Measurements from ENCODE around the gene FHOD3. TPM values are rescaled to one million over a fixed set of nuclear protein-coding genes. Genes with fewer than 3 reads are reported as not detected.

The FHOD3 gene
- total RNA-seq, 1 experiment from 2014 or later, result 2.9 TPM

GRCh38 chr18:36629138-36629530 is 331.6 kb downstream of the FHOD3 start:
- no TSS peak for BruUV-seq (replicated peaks)
- H3K27ac Mint-ChIP-seq (ENCODE audit: unreplicated experiment), result no peak overlapping the region
- H3K36me3 Mint-ChIP-seq (ENCODE audit: insufficient read depth, unreplicated experiment), result no peaks in the 10 kb centered on the region
- H3K4me3 Mint-ChIP-seq (ENCODE audit: low read depth, unreplicated experiment), result no peak overlapping the region
- no peaks in the 10 kb centered on the region for H3K9me3 Mint-ChIP-seq (ENCODE audit: low read depth, unreplicated experiment)
- no peak for DNase-seq
- TF ChIP-seq, protein P1, sequence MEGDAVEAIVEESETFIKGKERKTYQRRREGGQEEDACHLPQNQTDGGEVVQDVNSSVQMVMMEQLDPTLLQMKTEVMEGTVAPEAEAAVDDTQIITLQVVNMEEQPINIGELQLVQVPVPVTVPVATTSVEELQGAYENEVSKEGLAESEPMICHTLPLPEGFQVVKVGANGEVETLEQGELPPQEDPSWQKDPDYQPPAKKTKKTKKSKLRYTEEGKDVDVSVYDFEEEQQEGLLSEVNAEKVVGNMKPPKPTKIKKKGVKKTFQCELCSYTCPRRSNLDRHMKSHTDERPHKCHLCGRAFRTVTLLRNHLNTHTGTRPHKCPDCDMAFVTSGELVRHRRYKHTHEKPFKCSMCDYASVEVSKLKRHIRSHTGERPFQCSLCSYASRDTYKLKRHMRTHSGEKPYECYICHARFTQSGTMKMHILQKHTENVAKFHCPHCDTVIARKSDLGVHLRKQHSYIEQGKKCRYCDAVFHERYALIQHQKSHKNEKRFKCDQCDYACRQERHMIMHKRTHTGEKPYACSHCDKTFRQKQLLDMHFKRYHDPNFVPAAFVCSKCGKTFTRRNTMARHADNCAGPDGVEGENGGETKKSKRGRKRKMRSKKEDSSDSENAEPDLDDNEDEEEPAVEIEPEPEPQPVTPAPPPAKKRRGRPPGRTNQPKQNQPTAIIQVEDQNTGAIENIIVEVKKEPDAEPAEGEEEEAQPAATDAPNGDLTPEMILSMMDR (IDR thresholded peaks at IDR 0.05; ENCODE audit: unreplicated experiment), result no peak
- H3K4me1 Mint-ChIP-seq (ENCODE audit: low read depth, unreplicated experiment), result no peaks in the 10 kb centered on the region
- peaks cover 3% of the 10 kb centered on the region for H3K27me3 Mint-ChIP-seq (ENCODE audit: unreplicated experiment)
- CTCF ChIA-PET, result no interaction called here
- intact Hi-C loops (cut with micrococcal nuclease; ENCODE audit: unreplicated experiment), result no loop called here

DNA sequence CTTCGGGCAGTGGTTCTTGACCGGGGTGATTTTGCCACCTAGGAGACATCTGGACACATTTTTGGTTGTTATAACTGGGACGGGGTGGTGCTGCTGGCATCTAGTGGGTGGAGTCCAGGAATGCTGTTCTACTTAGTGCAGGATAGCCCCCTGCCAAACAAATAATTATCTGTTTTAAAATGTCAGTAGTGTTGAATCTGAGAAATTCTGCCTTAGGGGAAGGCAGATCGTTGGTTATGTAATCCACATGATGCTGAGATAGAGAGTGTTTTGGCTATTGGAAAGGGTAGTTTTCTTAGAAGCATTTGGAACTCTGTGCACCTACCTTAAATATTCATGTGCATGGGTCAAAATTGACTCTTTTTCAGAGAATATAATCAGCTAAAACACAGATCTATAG is 332.3 kb downstream of the FHOD3 start:
- no TSS peak for BruUV-seq (replicated peaks)
- Mint-ChIP-seq H3K36me3 (ENCODE audit: insufficient read depth, unreplicated experiment) (no peaks in the 10 kb centered on the region), H3K27ac (ENCODE audit: unreplicated experiment) (no peak overlapping the region), H3K9me3 (ENCODE audit: low read depth, unreplicated experiment) (no peaks in the 10 kb centered on the region), H3K4me3 (ENCODE audit: low read depth, unreplicated experiment) (no peak overlapping the region), H3K4me1 (ENCODE audit: low read depth, unreplicated experiment) (peaks cover 4% of the 10 kb centered on the region), H3K27me3 (ENCODE audit: unreplicated experiment) (peaks cover 7% of the 10 kb centered on the region)
- intact Hi-C loops (cut with micrococcal nuclease; ENCODE audit: unreplicated experiment), result no loop called here
- no peak for DNase-seq
- TF ChIP-seq, protein P1 (IDR thresholded peaks at IDR 0.05; ENCODE audit: unreplicated experiment), result no peak
- CTCF ChIA-PET, result no interaction called here

DNA sequence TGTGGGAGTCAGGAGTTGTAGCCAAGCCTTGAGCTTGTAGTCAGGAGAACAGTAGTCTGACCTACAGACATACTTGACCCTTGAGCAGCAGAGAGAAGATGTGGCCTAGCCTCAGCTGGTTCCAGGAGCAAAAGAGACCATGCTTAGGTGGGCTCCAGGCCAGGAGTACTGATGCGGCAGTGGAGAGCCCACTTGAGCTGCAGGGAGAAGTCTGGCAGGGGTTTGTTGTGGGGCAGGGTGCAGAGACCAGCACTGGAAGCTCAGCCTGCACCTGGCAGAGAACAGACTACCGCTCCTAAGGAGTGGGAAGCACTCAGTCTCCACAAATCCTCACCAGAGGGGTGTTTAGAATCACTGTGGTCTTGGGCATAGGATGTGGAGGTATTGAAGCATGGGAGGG is 333.4 kb downstream of the FHOD3 start:
- no peaks in the 10 kb centered on the region for H3K36me3 Mint-ChIP-seq (ENCODE audit: insufficient read depth, unreplicated experiment)
- H3K4me1 Mint-ChIP-seq (ENCODE audit: low read depth, unreplicated experiment), result peaks cover 9% of the 10 kb centered on the region
- CTCF ChIA-PET, result no interaction called here
- no peak for DNase-seq
- TF ChIP-seq, protein P1 (IDR thresholded peaks at IDR 0.05; ENCODE audit: unreplicated experiment), result no peak
- no peaks in the 10 kb centered on the region for H3K9me3 Mint-ChIP-seq (ENCODE audit: low read depth, unreplicated experiment)
- intact Hi-C loops (cut with micrococcal nuclease; ENCODE audit: unreplicated experiment), result no loop called here
- H3K27me3 Mint-ChIP-seq (ENCODE audit: unreplicated experiment), result peaks cover 8% of the 10 kb centered on the region
- no peak overlapping the region for H3K4me3 Mint-ChIP-seq (ENCODE audit: low read depth, unreplicated experiment)
- no peak overlapping the region for H3K27ac Mint-ChIP-seq (ENCODE audit: unreplicated experiment)
- BruUV-seq (replicated peaks), result no TSS peak

DNA sequence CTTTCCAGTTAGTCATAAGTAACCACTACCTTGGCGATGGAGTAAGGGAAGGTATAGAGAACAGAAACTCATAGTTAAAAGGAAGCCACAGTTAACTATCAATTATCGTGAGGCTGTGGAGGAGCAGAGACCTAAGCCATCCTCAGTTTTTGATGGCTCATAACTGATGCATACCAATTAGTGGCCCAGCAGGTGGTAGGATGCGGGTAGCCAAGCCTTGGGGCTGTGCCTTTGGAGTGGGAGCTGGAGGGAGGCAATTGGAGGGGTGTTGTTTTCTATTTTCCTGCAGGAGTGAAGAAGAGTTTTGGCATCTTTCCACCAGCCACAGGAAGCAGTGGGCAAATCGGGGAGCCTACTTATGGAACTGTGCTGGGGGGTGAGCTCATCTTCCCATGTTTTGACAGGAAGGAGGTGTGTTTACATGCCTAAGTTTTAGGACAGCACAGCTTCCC is 336.5 kb downstream of the FHOD3 start:
- Mint-ChIP-seq H3K4me1 (ENCODE audit: low read depth, unreplicated experiment) (peaks cover 9% of the 10 kb centered on the region), H3K4me3 (ENCODE audit: low read depth, unreplicated experiment) (no peak overlapping the region), H3K36me3 (ENCODE audit: insufficient read depth, unreplicated experiment) (no peaks in the 10 kb centered on the region), H3K27me3 (ENCODE audit: unreplicated experiment) (peaks cover 8% of the 10 kb centered on the region), H3K9me3 (ENCODE audit: low read depth, unreplicated experiment) (no peaks in the 10 kb centered on the region), H3K27ac (ENCODE audit: unreplicated experiment) (no peak overlapping the region)
- intact Hi-C loops (cut with micrococcal nuclease; ENCODE audit: unreplicated experiment), result no loop called here
- TF ChIP-seq, protein P1 (IDR thresholded peaks at IDR 0.05; ENCODE audit: unreplicated experiment), result no peak
- BruUV-seq (replicated peaks), result no TSS peak
- CTCF ChIA-PET, result no interaction called here
- DNase-seq, result no peak
